LNCAP (cell line): Measurements from ENCODE around the gene ARVCF.

Source experiments
- TF ChIP-seq, protein P1 (sequence below): fragments of 450-650 bp; IDR thresholded peaks from 2 replicates; pipeline ENCODE4 v1.5.1; 2017; ENCODE audit warnings: mild to moderate bottlenecking

The ARVCF gene

DNA sequence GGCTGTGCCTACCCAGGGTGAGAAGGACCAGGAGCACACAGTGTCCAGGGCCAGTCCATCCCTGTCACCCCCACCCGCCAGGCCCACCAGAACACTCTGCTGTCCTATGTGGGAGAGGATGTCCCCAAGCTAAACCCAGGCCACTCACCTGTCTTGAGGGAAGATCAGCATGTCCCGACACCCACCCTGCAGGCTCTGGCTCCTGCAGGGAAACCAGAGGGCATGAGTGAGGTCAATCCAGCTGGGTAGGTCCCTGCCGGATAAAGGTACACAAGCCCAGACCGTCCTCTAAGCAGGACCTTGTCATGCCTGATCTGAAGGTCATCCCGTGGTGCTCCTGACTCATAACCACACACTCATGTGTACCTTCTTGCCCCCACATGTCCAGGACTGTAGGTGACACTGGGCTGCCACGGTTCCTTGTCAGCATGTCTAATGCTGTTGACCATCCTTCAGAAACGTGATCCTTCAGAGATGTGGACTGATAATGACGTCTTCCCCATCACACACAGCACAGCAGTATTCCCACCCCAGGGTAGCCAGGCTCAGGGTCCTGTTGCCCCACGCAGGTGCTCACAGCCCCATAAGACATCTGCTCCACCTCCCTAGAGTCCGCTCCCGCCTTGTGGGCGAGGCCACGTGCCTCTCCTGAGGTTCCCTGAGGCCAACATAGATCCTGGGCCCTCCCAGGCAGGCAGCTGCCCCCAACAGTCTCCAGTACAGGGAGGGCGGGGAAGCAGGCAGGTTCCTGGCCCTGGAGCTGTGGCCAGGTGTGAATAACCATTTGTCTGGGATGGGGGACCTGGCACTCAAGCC, 6.1 kb downstream of the ARVCF start:
- TF ChIP-seq, protein P1, sequence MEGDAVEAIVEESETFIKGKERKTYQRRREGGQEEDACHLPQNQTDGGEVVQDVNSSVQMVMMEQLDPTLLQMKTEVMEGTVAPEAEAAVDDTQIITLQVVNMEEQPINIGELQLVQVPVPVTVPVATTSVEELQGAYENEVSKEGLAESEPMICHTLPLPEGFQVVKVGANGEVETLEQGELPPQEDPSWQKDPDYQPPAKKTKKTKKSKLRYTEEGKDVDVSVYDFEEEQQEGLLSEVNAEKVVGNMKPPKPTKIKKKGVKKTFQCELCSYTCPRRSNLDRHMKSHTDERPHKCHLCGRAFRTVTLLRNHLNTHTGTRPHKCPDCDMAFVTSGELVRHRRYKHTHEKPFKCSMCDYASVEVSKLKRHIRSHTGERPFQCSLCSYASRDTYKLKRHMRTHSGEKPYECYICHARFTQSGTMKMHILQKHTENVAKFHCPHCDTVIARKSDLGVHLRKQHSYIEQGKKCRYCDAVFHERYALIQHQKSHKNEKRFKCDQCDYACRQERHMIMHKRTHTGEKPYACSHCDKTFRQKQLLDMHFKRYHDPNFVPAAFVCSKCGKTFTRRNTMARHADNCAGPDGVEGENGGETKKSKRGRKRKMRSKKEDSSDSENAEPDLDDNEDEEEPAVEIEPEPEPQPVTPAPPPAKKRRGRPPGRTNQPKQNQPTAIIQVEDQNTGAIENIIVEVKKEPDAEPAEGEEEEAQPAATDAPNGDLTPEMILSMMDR, result no peak

DNA sequence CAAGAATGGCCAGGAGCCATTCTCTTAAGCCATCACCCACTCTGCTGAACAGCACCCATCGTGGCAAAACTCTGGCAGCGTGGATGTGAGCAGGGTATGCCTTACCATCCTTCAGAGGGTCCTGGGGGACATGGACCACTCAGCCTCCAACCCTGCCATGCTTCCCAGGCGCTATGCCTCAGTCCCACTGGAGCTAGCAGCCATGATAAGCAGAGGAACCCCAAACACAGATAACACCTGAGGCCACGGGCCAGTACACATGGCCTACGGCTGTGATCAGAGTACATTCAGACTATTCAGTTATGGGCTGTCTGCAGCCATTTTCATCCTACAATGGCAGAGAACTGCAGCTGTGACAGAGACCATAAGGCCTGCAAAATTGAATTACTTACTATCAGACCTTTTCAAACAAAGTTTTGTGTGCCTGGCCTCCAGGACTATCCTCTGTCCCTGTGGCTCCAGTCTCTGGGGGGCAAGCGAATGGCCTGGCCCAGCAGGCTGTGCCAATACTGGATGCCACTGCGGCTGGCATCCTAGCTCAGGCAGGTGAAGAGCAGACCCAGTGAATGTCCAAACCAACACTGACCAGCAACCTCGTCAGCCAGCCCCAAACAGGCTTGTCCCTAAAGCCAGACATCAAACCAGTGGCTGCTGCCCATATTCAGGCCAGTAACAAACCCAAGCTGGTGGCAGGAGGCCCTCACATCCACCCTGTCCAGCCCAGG, 6.9 kb downstream of the ARVCF start:
- TF ChIP-seq, protein P1, result no peak

DNA sequence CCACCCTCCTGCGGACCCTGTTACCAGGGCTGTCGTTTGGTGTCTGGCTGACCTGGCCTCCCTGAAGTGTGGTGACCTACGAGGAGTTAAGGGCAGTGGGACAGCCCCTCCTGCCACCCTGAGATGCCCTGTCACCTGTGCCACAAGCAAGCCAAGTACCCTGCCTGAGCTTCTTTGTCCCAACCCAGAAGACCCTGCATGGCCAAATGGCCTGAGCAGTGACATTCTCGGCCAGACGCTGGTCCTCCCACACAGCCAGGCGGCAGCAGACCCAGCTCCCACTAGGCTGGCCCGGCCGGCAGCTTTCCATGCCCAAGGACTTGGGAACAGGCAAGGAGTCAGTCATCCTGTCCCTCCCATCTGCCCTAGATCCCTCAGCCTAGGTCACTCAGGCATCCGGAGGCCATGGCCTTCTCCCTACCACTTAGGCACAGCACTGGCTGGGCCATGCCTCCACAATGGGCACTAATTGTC, 7.6 kb downstream of the ARVCF start:
- TF ChIP-seq, protein P1, result no peak

DNA sequence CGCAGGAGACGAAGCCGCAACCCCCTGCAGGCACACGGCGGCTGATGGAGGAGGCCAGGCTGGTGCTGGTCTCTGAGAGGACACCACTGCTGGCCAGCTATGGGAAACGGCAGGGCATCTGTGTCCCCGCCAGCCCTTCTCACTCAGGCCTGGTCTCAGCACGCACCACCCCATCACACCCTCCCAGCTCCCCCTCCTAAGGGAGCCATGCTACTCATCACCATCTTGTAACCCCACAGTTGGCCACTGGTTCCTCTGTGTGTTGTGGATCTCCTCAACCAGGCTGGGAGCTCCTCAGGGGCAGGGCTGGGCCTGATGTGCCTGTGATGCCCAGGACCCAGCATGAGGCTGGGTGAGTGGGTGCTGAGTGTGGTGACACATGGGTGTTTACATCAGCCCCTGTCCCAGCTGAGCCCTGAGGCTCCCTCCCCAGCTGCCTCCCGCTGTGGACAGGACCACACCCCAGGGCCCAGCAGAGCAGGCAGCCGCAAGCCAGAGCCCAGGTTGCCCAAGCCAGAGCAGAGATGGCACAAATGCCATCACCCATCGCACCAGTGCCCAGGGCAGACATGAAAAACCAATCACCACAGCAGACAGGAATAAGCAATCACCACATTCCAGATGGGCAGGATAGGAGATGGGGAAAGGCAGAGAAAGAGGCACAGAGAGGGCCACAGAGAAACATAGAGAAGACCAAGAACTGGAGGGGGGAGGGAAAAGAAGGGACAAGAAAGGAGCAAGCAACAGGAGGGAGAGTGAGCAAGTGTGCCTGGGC, 8.2 kb downstream of the ARVCF start:
- TF ChIP-seq, protein P1, result no peak

DNA sequence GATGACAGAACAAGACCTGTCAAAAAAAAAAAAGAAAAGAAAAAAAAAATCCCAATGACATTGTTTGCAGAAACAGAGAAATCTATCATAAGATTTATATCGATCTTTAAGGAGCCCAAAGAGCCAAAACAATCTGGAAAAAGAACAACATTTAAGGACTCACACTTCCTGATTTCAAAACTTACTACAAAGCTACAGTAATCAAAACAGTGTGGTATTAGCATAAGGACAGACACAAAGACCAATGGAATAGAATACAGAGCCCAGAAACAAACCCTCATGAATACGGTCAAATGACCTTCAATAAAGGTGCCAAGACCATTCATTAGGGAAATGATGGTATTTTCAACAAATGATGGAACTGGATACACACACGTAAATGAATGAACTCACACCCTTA, 12.2 kb downstream of the ARVCF start:
- TF ChIP-seq, protein P1, result no peak

DNA sequence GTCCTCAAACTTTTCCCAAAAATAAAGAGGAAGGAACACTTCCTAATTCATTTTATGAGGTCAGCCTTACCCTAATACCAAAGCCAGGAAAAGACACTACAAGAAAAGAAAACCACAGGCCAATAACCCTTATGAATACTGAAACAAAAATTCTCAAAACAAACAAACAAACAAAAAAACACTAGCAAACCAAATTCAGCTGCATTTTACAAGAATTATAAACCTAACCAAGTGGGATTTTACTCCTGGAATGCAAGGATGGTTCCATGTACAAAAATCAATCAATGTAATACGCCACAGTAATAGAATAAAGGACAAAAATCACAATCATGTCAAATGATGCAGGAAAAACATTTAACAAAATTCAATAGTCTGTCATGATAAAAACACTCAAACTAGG, 13.3 kb downstream of the ARVCF start:
- TF ChIP-seq, protein P1, result no peak

DNA sequence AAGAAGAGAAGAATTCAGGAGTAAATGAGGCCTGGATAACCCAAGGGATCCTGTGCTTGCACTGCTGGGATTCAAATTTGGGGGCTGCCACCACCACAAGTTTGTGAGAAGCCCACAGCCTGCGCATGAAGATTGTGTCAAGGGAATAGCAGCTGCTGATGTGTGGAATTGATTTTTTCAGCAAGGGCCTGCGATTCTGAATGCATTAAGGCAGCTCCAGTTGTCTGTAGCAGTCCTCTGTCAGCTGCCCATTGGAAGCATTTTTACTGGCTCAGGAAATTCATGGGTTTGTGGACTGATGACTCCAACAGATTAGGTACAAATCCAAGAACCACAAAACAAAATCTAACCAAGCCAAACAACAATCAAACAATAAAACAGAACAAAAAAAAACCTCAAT, 14.0 kb downstream of the ARVCF start:
- TF ChIP-seq, protein P1, result no peak
